GM18505 (cell line): ENCODE results near the gene TSPAN15.

Source experiments
- ATAC-seq: cut with Tn5 transposase; IDR thresholded peaks from one replicate; pipeline ENCODE4 v1.9.1; 2021; ENCODE audit not compliant: unreplicated experiment
- POLR2A ChIP-seq: IDR thresholded peaks from 4 replicates; pipeline ENCODE4 v1.6.1; 2011; ENCODE audit warnings: borderline replicate concordance; ENCODE audit not compliant: insufficient read depth, insufficient read length; ENCODE audit errors: extremely low read depth

Gene TSPAN15

GRCh38 chr10:69459893-69460575 lies 8.8 kb downstream of the TSPAN15 start:
- TF ChIP-seq POLR2A: no peak
- ATAC-seq: no peak

- TF ChIP-seq POLR2A: no peak
- ATAC-seq: no peak
Observed at GRCh38 chr10:69460576-69461242, 9.4 kb downstream of the TSPAN15 start.

GRCh38 chr10:69461243-69462025 lies 10.2 kb downstream of the TSPAN15 start:
- no peak for ATAC-seq
- TF ChIP-seq POLR2A: no peak

DNA sequence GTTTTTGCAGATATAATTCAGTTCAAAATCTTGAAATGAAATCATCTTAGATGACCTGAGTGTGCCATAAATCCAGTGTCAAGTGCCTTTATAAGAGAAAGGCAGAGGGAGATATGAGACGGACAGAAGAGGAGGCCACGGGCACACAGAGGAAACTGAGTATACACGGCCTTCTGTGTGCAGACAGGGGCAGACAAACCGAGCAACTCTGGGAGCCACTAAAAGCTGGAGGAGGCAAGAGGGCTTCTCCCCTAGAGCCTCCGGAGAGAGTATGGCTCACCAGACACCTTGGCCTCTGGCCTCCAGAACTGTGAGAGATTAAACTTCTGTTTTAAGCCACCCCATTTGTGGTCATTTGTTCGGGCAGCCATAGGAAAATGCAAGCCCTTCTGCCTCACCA lies 12.6 kb downstream of the TSPAN15 start:
- TF ChIP-seq POLR2A: no peak
- ATAC-seq: no peak

DNA sequence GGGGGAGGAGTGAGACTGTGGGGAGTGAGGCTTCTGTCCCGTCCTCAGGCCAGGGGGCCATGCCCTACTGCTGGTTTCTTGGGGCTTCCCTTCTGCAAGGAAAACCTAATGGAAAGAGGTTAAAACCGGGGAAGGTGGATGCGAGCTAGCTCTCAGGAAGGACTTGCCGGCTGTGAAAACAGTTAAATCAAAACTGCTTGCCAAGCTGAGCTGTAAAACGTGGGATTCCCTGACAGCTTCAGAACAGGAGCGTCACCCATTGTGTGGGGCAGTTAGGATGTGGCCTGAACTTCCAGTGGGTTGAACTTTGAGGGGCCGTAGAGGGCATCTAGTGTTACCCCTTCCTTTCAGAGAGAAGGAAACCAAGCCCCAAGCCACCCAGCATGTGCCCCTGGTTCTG lies 13.1 kb downstream of the TSPAN15 start:
- no peak for TF ChIP-seq POLR2A
- no peak for ATAC-seq

DNA sequence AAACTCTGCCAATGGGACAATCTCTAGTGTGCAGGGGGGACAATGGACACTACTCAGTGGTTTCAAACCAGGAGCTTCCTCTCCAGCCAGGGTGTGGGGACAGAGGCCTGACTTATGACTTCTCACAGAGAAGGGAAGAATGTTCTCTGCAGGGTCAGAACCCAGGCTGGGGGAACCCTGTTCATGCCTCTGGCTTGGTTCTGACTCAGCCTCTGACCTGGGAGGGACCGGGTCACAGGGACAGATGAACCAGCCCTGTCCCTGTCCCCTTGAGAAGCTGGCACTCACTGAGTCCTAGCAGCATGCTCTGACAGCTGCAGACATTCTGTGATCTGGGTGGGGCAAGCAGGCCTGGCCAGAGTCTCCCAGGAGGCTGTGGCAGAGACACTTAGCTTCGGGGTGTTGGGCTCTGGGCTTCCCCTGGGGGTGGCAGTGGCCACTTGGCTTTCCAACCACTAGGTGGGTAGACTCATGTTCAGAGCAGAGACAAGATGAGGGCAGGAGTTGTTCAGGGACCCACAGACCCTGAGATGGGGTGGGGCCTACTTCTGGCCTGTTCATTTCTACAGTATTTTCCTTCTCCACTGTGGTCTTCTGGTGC lies 13.6 kb downstream of the TSPAN15 start:
- no peak for TF ChIP-seq POLR2A
- ATAC-seq: no peak

DNA sequence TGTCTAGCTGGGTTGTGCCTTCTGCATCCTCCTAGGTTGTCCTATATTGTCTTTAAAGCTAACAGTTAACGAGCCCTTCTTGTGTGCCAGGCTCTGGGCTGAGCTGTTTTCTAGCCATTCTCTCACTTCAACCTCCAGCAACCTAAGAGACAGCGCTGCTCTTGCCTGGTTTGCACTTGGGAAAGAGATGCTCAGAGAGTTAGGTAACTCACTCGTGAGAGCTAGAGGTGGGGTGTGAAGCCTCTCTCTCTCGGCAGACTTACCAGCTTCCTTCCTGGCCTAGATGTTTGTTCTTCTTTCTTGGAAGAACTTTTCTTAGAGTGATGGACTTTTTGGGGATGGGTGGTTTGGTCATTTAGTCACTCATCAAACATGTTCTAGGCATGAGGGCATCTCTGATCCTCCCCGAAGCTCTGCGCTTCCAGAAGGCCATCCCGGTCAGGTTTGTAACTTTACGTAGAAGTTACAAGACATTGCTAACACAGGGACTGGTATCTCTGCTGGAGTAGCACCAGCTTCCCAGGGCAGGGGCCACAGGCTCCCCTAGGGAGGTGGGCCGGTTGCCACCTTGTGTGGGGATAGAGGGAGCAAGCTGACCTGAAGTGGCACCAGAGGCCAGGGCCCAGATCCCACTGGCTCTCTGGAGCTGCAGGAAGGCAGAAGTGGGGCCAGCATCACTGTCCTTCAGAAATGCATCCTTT lies 14.3 kb downstream of the TSPAN15 start:
- TF ChIP-seq POLR2A: no peak

DNA sequence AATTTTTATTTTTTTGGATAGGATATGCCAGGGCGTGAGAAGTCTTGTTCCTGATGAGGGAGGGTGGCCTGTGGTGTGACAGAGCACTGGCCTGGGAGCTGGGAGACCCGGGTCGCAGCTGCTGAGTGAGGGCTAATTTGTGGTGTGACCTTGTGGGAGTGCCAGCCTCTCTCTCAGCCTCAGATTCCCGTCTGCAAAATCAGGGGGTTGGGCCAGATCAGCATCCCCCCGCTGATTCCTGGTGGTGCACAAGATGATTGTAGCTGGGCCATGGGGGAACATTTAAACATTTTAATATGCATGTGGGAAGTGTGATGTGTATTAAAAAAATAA lies 14.9 kb downstream of the TSPAN15 start:
- TF ChIP-seq POLR2A: no peak
- ATAC-seq: no peak

More for the DNA sequence above, 14.3 kb downstream of the TSPAN15 start:
- no peak for ATAC-seq

DNA sequence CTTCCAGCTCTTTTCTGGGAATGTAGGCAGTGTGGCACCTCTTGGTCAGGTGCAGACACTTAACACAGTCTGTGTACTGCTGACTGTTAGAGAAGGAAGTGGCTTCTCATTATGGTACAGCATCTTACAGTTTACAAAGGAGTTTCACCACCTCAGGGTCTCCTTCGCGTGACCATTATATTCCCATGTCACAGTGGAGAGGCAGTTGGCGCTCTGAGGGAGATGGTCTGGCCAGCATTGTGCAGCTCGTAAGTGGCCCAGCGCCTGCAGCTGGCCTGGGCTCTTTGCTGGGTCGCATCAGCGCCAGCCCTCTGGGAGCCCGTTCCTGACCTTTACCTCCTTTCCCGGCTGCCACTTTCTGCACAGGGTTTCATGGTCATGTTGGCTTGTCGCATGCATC lies 15.4 kb downstream of the TSPAN15 start:
- no peak for ATAC-seq
- TF ChIP-seq POLR2A: no peak

DNA sequence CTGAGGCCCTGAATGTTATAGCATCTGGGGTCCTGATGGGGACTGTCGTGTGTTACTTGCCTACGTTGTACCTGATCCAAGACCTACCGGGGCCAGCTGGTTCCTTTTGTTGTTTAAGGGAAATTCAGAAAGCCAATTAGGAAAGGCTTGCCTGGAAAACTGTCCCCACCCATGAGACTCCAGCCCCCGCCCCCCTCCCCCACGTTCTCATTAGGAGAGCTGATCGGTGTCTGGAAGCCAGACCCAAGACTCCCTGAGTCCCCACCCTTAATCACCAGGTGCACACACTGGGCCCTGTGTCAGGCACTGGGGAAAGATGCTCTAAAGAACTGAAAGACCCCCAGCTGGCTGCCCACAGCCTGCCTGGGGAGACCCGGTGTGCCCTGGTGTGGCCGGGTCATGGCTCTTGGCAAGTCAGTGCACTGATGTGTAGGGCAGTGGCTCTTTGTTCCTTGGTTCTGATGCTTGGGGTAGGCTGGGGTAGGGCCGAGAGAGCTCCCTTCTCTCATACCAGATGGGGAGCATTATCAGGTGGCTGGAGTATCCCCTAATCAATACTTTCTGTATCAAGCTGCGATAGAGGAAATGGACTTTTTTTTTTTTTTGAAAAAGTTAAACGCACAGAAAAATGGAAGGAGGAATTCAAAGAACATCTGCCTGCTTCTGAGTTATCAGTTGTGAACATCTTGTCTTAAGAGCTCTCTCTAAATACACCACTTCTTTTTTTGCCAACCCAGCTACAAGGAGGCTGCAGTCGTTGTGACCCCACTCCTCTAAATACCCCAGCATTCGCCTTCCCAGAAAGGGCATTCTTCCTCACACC lies 16.9 kb downstream of the TSPAN15 start:
- ATAC-seq: no peak
- no peak for TF ChIP-seq POLR2A

GRCh38 chr10:69468751-69469089 lies 17.5 kb downstream of the TSPAN15 start:
- ATAC-seq: no peak
- no peak for TF ChIP-seq POLR2A

GRCh38 chr10:69469976-69470375 lies 18.7 kb downstream of the TSPAN15 start:
- no peak for TF ChIP-seq POLR2A
- ATAC-seq: no peak

DNA sequence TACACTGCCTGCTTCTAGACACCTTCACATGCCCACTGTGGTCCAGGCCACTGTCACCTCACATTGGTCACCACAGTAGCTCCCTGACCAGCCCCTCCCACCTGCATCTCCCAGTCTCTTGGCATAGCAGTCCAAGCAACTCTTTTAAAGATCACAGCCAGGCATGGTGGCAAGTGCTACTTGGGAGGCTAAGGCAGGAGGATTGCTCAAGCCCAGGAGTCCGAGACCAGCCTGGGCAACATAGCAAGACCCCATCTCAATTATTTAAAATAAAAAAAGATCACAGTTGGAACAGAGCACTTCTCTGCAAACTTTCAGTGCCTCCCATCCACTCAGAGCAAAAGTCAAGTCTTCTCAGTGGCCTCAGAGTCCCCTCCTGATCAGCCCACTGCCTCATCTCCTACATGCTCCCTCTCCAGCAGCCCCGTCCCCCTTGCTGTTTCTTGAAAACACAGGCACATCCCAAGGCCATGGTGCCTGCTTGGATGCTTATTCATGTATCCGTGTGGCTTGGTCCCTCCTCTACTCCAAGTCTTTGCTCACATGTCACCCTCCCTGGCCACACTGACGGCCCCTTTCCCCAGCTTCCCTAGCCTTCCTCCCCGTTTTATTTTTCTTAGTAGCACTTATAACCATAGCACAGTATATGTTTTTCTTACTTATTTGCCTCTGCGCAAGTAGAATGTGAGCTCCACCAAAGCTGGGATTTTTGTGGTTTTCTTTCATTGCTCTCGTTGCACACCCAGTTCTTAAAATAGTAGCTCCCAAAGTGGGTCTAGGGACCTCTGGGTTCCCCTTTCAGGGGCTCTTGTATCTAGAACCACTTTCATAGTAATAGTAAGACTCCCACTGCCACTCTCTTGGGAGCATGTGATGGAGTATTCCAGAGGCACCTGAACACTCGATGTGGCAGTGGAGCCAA lies 19.5 kb downstream of the TSPAN15 start:
- ATAC-seq: no peak
- no peak for TF ChIP-seq POLR2A
